HL-60 (cell line): ENCODE results near the gene SRR.

Experiments used
- DNase-seq, 2 experiments: peaks; one replicate each; pipeline ENCODE4 v3.0.0-alpha.2; 2010 to 2020; ENCODE audit warnings: low read depth in 1 of 2, low spot score in 1 of 2
- H3K27ac ChIP-seq: fragments of 250-450 bp; sonication (Bioruptor Pico); replicated peaks from 2 replicates; pipeline ENCODE4 v1.5.1; 2020; ENCODE audit warnings: mild to moderate bottlenecking, moderate library complexity
- H3K27me3 ChIP-seq: fragments of 250-450 bp; sonication (Bioruptor Pico); 2 replicates; pipeline ENCODE4 v1.5.1; 2021; ENCODE audit warnings: mild to moderate bottlenecking, moderate library complexity; ENCODE audit not compliant: insufficient read depth, poor library complexity, severe bottlenecking
- H3K4me3 ChIP-seq: replicated peaks from 2 replicates; pipeline ENCODE4 v1.5.1; 2011; ENCODE audit warnings: mild to moderate bottlenecking, control low read depth, low read length; ENCODE audit not compliant: insufficient read depth
- CTCF ChIP-seq: IDR thresholded peaks from one replicate; pipeline ENCODE4 v1.5.1; 2011; ENCODE audit warnings: low read length, control low read depth, inconsistent platforms; ENCODE audit not compliant: insufficient read depth
- GABPA ChIP-seq: IDR thresholded peaks from 2 replicates; pipeline ENCODE4 v1.6.1; 2012; ENCODE audit warnings: low read depth
- POLR2AphosphoS5 ChIP-seq: IDR thresholded peaks from 2 replicates; pipeline ENCODE4 v1.6.1; 2012; ENCODE audit warnings: low read depth
- REST ChIP-seq: IDR thresholded peaks from 2 replicates; pipeline ENCODE4 v1.6.1; 2012; ENCODE audit warnings: low read depth; ENCODE audit not compliant: insufficient replicate concordance
- SPI1 ChIP-seq: IDR thresholded peaks from 2 replicates; pipeline ENCODE4 v1.6.1; 2012; ENCODE audit warnings: low read depth, mild to moderate bottlenecking, borderline replicate concordance

The SRR gene

GRCh38 chr17:2343421-2343820, 39.7 kb downstream of the SRR start:
- Histone ChIP-seq H3K4me3 (no peak overlapping the region), H3K27me3 (no peaks in the 10 kb centered on the region), H3K27ac (no peak overlapping the region)
- TF ChIP-seq REST: no peak
- no peak for TF ChIP-seq CTCF
- TF ChIP-seq SPI1: no peak
- TF ChIP-seq POLR2AphosphoS5: no peak
- TF ChIP-seq GABPA: no peak
- DNase-seq: no peak

- Histone ChIP-seq H3K4me3 (no peak overlapping the region), H3K27ac (no peak overlapping the region), H3K27me3 (no peaks in the 10 kb centered on the region)
- no peak for DNase-seq
- TF ChIP-seq REST (no peak), POLR2AphosphoS5 (no peak), SPI1 (no peak), CTCF (no peak), GABPA (no peak)
Measured at GRCh38 chr17:2344528-2344927, 40.8 kb downstream of the SRR start.

- TF ChIP-seq GABPA: no peak
- TF ChIP-seq SPI1: no peak
- TF ChIP-seq REST: no peak
- no peak for TF ChIP-seq CTCF
- no peak for TF ChIP-seq POLR2AphosphoS5
- H3K27me3 ChIP-seq: no peaks in the 10 kb centered on the region
- no peak overlapping the region for H3K4me3 ChIP-seq
- no peak for DNase-seq
- H3K27ac ChIP-seq: no peak overlapping the region
Measured at GRCh38 chr17:2346475-2346874, 42.7 kb downstream of the SRR start.
